Kidney tubule cell (primary cell): ENCODE results near the gene FOXO3.

Source experiments
- DNase-seq: peaks from one replicate; pipeline ENCODE4 v3.0.0-alpha.2; 2018; ENCODE audit warnings: low spot score

FOXO3 gene

DNA sequence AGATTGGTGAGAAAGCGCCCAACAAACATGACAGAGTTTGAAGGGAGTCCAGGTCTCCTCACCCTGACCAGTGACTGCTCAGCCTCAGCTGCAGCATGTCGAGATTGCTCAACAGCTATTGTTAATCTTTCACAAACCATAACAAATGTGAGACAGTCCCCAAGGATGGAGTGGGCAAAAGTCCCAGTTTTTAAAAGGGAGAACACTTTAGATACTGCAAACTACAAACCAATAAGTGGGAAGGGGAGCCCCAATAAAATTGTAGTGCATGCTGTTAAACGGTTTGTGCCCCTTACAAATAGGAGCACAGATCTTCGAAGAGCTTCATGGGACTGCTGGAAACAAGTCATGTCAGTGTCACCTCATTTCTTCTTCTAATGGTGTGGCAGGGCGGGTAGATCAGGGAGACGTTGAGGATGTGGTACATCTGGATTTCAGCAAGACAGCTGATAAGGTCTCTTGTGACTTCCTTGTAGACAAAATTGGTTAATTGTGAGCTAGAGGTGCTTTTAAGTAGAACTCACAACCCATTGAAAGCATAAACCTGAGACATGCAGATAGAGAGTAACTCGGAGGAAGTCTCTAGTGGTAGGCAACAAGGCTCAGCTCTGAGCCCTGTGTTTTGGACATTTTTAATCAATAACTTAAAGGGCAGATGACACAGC, 153.5 kb downstream of the FOXO3 start:
- DNase-seq, result peak; percentile 53

DNA sequence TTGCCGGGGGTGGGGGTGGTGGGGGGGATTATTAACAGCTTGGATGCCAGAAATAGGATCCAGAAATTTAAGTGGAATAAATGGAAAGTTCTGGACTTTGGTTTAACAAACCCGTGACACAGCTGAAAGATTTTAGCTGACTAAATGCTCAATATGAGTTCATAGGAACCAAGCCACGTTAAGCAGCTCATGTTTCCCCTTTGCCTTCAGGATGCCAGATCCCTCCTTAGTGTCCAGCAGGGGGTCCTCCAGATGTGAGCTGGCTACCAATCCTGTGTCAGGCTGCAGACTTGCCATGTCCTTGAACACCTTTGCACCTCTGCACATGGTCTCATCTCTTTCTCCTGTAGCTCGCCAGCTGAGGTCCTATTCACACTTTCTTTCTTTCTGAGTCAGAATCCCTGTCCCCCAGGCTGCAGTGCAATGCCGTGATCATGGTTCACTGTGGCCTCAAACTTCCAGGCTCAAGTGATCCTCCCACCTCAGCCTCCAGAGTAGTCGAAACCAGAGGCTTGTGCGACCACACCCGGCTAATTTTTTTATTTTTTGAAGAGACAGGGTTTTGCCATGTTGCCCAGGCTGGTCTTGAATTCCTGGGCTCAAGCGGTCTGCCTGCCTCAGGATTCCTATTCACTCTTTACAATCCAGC, 154.2 kb downstream of the FOXO3 start:
- DNase-seq, result peak; percentile 57

DNA sequence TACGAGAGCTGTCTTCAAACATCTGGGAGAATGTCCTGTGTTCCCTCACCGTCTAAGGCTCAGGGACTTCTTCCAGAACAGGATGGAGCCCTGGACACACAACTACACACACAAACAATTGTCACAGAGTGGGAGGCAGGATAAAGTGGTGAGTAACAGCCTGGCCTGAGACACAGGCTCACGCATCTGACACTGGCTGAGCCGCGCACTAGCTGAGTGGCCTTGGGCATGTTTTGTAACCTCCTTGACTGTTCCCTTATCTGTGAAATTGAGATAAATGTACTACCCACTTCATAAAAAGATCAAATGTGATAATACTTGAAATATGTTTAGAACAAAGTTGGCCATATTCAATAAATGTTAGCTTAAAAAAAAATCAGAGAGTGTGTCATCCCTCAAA, 155.1 kb downstream of the FOXO3 start:
- DNase-seq, result no peak

DNA sequence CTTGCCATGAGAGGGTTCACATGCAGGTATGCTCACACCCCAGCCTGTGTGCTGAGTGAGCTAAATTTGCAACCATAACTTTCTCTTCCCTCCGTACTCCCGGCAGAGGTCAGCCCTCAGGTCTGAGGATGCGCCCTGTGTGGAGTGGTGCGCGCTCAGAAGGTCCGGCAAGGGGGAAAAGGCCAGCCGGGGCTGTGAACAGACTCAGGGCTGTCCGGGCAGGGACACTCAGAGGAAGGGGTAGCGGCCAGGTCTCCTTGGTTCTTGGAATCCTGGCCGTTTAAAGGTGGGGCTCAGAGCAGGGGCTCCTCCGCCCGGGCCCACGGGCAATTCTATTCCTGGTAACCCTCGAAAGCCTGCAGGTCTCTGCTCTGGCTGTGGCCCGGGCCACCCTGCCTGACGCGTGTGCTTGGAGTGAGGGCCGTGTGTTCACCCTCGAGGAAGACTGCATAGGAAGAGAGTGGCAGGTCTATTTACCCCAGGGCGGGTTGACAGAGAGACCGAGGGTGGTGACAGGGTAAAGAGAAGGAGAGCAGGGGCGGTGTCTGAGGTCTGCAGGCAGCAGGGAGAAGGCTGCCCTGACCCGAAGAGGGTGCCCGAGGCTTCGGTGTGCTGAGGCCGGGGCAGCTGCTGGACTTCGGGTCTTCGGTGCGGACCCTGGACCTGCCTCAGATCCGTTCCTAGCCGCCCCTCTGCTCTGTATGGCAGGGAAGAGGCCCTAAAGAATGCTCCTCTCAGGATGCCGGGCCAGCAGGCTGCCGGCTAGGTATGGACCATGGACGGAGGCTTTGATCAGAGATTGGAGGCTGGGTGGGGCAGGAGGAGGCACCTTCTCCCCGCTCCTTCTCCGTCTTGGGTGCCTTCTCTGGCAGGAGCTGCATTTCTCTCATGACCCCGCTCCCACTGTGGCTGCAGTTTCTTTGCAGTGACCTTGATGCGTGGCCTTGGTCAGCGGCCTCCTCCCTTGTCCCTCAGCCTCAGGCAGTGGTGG, 156.4 kb downstream of the FOXO3 start:
- no peak for DNase-seq

DNA sequence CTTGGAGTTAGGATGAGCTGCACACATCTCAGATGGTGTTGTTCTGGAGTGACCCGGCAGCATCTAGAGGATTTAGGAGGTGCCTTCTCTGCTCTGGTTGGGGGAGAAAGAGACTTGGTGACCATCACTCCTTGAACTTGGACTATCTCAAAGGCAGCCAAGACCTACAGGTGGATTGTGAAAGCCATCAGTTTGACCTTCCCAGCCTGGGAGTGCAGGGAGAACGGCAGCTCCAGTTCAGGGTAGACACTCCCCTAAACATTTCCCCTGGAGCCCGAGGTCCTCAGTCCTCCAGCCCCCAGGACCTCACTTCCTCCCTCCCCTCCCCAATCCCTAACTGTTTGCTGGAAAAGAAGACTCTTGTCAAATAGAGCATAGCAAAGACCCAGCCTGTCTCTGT, 158.8 kb downstream of the FOXO3 start:
- DNase-seq, result no peak

DNA sequence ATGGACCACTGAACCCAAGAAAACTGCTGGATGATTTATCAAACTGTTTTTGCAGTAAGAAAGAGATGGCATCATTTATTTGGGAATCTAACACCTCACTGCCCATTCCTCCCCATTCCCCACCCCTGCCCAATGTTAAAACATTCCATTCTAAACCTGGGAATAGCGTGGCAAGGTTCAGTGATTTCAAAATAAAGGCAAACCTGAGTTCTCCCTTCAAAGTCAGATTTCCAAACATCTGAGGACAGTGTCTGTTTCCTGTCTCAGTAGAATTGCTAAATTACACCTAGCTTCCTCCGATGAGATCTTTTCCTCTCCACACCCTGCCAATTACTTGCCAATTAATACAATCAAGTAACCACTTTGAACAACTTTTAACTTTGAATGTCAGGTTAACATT, 160.1 kb downstream of the FOXO3 start:
- peak; percentile 12 for DNase-seq

DNA sequence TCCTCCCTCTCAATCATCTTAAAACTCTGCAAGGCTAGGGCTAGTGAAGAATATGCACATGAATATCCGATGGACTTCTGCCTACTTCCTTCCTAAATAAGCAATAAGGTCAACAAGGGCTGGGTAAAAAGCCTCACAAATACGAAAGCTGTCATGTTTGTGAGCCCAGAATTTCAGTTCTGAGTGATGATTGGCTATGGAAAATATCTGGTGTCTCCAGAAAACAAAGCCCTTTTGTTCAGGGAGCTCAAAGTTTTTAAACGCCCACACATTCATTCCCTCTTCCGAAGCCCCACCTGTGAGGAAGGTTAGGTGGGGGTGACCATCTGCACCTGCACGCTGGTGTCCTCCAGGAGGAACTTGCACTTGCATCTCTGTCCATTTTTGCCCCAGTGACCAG, 160.6 kb downstream of the FOXO3 start:
- no peak for DNase-seq

DNA sequence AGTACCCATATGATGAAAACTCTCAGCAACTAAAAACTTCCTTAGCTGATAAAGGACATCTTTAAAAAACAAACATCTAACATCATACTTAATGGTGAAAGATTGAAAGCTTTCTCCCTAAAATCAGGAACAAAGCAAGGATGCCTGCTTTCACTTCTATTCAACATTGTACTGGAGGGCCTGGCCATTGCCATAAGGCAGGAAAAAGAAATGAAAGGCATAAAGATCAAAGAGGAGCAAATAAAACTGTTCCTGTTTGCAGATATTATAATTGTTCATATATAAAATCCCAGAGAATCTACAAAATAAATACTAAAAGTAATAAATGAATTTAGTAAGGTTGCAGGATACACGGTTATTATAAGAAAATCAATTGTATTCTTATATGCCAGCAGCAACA, 162.9 kb downstream of the FOXO3 start:
- DNase-seq, result no peak

DNA sequence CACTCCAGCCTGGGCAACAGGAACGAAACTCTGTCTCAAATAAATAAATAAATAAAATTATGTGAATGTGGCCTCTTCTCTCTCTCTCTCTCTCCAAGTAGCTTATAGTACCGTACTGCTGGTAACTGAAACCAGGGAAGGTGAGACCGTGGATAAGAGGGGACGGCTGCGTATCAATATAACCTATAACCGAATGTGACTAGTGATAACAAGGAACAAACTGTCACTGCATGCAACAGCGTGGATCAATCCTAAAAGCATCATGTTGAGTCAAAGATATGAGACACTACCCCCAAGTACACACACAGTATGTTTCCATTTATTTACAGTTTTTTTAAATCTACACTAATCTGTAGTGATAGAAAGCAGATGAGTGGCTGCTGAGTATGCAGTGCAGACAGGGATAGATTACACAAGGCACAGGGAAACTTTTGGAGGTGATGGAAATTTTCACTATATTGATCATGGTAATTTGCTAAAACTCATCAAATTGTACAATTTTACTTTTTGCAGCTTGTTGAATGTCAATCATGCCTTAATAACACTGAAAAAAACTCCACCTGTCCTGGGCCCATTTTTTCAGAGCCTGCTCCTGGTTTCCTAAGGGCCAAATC, 166.1 kb downstream of the FOXO3 start:
- DNase-seq, result no peak

DNA sequence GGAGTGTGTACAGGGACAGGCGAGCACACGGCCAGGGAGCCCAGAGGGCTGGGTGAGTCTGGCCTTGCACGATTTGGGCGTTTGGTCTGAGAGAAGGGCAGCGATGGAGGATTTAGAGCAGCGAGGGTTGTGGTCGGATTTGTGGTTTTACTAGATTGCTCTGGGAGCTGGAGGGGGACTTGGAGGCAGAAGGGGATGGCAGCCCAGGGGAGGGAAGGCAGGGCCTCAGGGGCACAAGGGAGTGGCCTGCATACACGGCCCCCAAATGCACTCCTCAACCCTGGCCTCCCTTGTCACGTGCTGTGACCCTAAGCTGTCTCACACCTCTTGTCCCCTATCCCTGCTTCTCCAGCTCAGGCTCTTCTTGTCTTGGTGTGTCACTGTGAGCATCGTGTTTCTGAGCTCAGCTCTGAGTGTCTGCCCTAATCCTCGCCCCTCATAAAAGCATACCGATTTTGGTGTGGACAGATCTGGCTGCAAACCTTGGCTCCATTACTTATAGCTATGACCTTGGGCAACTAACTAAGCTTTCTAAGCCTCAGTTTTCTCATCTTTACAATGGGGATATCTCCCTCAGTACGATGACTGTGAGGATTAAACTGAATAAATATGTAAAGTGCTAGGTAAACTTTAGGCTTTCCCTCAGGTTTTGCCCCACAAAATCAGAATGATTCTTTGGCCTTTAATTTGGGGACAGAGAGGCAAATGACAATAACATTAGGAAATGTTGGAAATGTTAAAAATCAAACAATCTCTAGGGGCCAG, 167.4 kb downstream of the FOXO3 start:
- DNase-seq, result no peak

DNA sequence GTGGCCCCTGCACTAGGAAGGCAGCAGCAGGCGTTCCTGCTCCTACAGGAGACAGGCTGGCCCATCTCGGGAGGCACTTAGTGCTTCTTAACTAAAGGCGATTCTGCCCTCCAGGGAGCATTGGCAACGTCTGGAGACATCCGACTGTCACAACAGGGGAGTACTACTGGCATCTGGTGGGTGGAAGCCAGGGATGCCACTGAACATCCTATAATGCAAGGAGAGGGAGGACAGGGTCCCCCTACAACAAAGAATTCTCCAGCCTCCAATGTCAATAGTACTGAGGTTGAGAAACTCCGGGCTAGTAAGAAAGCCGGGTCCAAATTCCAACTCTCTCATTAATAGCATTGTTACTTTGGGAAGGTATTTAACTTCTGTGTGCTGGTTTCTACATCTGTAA, 168.1 kb downstream of the FOXO3 start:
- DNase-seq, result no peak

DNA sequence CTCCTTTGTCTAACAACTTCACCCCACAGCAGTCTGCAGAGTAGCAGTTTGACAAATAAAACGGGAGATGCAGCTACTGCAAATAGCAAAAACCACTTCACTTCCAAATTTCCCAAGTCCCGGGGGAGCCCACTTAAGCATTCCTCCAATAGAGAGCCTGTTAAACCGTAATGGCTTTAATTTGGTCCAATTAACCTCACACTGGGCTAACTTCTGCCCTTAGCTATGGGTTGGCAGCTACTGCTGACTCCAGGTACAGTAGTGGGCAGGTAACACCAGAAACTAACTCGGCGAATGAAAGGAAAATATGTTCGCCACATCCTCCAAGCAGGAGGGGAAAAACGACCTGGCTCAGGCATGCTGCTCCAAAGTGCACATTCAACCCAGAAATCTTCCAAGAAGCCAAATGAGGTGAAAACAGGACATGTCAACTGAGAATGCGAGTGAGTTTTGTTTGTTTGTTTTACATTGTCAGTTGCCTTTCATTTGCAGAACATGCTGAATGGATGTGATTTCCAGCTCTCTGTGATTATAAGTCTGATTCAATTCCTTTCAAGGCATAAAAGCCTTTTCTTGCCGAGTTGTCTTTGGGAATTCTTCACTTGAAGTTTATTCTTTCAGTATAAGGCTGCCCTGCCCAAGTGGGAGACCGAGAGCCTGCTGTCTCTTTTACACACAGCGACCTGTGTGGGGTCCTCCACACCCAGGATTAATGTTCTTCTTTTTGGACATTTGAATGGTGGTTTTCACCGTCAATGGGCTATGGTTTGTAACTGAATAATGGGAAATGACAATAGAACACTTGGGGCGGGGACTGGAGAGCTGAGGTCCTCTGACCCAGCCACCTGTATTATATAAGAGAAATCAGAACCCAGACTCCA, 170.2 kb downstream of the FOXO3 start:
- DNase-seq, result no peak

DNA sequence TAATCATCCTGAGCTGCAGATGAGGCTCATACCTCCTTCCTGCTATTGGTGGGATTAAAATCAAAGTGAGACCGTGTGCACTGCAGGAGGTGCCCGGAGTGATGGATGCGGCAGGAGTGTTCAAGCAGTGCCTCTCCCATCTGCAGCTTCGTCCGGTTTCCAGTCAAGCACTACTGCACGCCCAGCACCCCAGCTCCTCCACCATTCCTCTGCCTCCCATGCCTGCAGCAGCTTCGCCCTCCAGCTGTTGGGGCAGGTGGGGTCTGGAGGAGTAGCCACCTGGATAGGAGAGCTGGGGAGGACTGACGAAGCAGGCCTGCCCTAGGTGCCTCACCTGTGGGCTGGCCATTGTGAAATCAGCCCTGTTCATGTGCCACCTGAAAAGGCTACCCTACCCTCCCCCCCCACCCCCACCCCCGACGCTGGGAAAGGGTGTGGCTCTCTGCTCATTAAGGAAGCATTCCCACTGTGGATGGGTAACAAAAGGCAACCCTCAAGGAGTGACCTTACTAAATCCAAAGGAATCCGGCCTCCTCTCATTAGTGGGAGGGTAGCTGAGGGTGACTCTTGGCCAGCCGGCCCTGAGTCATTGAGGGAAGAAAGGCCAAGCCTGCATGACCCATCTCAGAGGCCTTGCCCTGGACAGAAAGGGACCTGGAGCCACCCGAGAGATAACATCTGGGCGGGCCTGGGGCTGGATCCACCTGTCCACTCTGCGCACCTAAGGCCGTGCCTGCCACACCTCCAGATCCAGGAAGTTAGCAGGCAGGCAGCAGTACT, 171.6 kb downstream of the FOXO3 start:
- peak; percentile 94 for DNase-seq

DNA sequence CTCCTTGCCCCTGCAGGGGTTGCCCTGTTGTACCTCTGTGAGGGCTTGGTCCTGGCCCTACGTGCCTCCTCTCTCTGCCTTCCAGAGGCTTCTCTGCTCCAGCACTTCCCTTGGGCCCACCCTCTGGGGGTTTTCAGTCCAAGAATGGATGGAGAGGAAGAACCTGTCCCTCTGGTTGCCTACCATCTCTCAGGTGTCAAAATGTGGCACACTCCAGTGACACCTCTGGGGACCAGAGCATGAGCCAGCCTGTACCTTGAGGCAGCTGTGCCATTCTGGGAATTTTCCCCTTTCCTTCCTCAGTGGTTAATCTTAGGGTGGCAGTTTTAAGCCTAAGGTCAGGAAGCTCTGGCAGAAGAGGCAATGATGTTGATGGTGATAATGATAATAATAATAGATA, 172.3 kb downstream of the FOXO3 start:
- DNase-seq, result no peak

DNA sequence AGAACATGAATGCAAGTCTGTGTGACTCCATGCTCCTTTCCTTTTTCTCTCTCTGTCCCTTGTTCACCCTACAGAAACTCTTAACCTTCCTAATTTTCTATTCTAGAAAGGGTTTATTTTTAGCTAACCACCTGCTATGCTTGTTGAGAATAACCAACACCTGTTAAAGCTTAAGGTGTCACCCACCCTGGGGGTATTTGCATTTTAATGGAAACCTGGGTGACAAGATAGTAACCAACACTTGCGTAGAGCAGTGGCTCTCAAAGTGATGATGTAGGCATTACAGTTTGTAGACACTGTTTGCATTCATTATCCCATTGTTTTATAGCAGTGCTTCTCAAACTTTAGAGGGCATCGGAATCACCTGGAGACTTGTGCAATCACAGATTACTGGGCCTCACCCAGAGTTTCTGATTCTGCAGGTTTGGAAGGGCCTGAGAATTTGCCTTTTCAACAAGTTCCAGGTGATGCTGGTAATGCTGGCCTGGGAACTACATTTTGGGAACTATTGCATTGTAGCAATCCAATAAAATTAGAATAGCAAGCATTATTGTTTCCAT, 173.1 kb downstream of the FOXO3 start:
- no peak for DNase-seq
